GM19395 (cell line): ENCODE results near the gene GABPB1.

Experiments
- ATAC-seq: cut with Tn5 transposase; IDR thresholded peaks from one replicate; pipeline ENCODE4 v1.9.1; 2021; ENCODE audit warnings: mild to moderate bottlenecking, moderate library complexity; ENCODE audit not compliant: unreplicated experiment

Gene GABPB1

DNA sequence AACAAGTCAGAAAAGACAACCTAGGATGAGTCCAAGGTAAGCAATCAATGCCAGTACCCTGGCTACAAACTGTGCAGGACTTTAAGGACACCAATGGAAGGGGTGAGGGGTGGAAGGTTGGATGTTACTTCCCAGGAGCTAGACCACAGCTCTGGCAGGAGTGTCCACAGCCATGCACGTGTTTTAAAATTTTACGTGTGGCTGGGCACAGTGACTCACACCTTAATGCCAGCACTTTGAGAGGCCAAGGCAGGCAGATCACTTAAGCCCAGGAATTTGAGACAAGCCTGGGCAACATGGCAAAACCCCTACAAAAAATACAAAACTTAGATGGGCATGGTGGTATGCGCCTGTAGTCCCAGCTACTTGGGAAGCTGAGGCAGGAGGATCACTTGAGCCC, 74.7 kb downstream of the GABPB1 start:
- no peak for ATAC-seq

DNA sequence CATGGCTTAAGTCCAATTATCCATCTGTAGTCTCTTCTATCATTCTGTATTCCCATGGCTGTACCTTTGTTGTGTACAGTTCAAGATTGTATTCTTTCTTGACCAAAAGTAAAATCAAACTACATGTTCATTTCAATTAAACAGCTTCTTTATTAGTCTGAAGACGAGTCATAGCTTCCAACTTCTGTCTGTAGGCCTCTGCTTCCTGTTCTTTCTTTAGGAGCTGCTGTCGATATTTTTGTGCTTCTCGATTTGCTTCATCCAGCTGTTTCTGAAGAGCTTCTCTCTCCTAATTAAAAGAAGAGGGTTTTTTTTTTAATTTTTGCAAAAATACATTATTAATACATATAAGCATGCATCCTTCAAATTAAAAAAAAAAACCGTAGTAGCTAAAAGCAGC, 76.5 kb downstream of the GABPB1 start:
- ATAC-seq: no peak

DNA sequence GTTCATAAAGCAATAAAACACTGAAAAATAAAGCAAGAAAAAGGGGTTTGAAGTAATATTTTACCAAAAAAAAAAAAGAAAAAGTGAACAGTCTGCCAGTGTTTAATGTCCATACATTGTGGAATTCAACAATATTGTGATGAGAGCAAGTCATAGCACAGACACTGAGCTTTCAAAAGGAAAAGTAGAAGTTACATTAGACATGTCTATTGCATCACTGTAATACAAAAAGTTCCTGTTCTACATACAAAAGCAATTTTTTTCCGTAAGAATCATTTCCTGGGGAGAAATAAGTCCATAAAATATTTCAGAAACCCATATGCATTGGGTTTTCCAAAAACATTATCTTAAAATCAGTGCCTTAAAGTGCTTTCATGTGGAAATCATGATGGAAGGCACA, 77.6 kb downstream of the GABPB1 start:
- no peak for ATAC-seq

DNA sequence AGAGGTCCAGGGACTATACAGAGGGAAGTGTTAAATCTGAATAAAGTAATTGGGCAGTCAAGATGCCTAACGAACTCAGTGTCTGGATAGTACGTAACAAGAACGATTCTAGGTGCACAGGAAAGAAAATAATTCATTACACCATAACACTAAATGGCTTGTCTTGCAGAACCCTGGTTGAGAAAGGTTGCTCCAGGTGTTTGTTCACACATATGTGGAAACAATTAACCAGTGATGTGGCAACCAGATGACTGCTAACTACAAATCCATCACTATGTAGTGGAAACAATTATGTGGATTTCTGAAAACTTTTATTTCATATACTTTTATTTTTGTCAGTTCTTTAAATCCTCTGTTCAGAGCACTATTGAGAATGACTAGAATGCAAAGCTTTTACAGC, 79.1 kb downstream of the GABPB1 start:
- ATAC-seq: no peak

DNA sequence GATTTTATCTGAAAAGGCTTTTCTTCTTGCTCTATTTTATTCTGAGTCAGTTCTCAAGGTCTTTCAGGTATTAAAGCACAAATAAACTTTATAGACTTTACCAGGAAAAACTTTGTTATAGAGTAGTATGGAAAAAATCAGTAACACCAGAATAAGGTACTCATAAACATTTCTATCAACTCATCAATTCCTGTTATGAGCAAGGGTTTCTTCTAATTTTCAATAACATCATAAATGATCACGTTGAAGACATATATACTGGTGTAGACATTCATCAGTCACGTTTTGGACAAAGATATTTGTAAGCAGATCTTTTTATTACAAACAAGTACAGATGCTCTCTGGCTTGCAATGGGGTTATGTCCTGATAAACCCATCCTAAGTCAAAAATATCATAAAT, 79.9 kb downstream of the GABPB1 start:
- ATAC-seq: no peak

DNA sequence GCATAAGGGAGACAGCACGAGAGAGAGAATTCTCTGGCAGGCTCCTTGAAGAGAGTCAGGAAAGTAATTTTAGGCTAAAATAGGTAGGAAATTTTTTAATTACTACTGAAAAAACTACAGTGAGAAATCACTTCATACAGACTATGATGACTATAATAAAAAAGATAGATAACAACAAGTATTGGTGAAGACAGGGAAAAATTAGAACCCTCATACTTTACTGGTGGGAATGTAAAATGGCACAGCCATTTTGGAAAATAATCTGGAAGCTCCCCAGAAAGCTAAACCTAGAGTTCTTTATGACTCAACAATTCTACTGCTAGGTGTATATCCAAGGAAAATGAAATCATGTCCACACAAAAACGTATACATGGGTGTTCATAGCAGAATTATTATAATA, 87.4 kb downstream of the GABPB1 start:
- ATAC-seq: no peak

DNA sequence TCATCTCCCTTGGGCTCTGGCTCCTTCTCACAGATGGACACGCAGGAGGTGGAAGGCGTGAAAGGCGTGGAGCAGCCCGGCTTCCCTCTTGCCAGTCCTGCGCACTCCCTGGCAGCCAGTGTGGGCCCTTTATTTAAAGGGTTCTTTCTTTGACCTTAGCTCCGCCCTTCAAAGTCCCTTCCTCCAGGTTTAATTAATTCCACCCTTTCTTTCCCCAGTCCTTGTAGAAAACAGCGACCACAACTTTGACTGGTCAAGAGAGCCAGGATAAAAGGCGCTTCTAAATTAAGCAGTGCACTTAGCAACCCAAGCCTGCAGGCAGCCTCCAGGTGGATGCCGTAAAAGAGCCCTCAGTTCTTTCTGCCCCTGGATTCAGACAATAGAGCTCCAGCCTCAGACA, 89.4 kb downstream of the GABPB1 start, which contains the start of gene HDC:
TSS of gene HDC (minus strand) at position 107 of the 400 bp plus-strand sequence. CDS start at position 4, 103 bp downstream.
- no peak for ATAC-seq

DNA sequence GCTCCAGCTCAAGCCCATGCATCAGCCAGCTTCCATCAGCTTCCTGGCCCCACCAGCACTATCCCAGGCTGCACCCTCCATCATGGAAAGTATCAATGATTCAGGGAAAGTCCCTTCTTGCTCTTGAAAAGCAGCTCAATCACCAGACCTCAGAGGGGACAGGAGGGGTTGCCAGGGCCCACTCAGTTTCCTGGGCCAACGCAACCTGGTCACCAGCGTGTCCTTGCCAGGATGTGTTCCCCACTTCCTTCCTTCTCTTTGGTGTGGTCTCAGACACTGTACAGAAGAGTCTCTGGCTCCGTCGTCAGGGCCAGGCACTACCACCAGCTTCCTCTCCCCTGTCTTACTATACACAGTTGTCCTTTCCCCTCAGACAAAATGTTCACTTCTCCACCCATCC, 92.5 kb downstream of the GABPB1 start:
- ATAC-seq: no peak

DNA sequence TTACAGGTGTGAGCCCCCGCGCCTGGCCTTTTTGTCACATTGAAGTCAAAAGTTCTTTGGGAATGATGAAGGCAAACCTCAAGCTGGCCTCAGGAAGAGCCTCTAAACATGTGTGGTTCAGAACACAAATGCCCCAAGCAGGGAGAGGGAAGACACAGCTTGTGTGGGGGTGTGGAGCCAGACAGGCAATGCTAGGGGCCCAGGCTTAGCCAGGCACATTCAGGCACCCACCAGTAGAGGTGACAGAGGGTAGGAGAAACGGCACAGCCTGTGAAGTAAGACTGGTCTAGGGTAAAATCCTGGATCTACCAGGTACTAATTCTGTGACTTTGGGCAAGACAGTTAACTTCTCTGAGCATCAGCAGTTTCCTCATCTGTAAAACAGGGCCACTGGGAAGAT, 93.0 kb downstream of the GABPB1 start:
- no peak for ATAC-seq

DNA sequence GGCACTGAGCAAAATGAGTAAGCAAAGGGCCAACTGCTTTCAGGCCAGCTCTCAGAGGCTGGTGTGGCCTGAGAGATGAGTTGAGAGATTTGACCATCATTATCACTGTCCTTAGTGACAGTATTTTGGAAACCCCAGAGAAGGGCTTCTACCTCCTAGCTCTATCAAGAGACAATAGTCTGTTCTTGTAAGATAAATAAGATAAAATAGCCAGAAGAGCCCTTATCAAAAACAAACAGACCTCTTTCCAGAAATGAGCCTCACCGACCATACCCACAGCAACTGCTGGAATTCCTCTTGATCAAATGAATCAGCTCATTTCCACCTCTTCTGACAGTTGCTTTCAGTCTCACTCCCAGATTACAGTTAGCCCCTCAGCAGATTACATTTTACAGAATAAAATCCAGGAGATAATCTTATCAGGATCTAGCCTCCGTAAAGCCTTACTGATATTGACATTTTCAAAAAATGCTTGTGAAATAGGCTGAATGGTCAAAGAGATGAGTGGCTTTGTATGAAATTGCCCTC, 94.0 kb downstream of the GABPB1 start:
- peak; percentile 58 for ATAC-seq

DNA sequence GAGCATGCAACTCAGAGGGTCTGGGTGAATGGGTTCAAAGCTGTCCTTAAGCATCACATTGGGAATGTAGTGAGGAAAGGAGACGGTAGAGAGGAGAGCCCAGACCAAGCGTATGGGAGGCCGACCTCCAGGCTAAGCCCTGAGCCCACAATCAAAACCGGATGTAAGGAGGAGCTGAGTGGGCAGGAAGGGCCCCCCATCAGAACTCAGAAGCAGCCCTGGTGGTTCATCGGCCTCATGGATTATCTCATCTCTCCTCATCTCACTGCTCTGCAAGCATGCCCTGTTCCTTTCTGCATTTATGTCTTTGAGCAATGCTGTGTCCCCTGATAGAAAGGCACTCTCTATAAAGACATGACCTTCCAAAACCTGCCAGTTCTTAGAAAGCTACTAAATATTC, 95.7 kb downstream of the GABPB1 start:
- ATAC-seq: no peak

DNA sequence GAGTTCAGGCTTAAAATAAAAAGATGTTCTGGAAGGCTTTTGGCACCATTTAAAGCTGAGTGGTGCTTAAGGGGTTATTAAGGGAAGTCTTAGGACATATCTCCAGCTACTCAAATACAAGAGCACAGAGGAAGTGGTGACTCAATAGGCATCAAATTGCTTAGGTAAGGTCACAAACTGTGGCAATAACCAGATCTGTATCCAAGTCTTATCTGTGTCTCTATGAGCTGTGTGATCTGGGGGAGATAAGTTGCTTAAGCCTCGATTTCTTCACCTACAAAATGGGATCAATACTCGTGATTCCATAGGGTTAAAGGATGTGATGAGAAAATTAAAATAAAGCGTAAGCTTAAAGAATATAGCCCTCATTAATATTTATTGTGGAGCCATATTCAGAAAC, 97.1 kb downstream of the GABPB1 start:
- no peak for ATAC-seq

DNA sequence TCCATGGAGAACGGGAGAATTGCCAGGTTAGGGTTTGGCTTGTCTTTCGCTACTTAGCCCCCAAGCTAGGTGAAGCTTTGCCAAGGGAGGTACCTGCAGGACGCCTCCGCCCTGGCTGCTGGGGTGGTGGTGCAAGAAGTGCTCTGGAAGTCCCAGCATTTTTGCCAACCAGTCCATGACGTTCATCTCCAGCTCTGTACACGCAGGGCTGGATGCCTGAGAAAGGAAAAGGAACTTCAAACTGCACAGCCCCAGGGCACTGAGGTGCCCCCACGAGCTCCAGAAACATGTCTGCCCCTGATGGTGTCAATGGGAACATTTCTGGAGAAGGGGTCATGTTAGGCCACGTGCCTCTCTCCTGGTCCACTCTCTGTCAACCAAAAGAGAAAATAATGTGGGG, 97.7 kb downstream of the GABPB1 start:
- no peak for ATAC-seq

DNA sequence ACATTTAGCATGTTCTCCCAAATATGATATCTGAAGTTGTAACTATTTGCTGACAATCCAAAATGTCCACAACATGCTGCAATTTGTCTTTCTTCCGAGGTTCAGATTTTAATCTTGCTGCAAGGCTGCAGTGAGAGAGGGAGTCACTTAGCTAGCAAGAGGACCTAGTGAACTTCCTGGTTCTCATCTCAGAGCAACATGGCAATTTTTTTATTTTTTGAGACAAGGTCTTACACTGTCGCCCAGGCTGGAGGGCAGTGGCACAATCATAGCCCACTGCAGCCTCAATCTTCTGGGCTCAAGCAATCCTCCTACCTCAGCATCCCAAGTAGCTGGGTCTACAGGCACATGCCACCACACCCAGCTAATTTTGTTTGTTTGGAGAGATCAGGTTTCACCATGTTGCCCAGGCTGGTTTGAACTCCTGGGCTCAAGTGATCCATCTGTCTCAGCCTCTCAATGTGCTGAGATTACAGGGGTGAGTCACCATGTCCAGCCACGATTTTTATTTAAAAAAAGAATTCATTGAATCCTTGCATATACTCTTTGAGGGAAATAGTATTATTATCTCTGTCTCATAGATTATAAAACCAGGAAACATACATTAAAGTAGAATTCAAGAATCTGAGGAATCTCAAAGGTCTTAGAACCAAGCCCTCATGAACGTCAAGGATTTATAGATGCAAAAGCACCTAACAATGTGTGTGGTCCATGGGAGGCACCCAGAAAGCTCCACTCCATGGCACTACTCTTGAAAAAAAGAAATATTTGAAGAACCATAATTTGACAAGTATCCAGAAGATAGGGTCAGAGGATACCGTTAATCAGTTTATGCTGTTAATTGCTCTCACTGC, 98.6 kb downstream of the GABPB1 start:
- ATAC-seq: no peak

DNA sequence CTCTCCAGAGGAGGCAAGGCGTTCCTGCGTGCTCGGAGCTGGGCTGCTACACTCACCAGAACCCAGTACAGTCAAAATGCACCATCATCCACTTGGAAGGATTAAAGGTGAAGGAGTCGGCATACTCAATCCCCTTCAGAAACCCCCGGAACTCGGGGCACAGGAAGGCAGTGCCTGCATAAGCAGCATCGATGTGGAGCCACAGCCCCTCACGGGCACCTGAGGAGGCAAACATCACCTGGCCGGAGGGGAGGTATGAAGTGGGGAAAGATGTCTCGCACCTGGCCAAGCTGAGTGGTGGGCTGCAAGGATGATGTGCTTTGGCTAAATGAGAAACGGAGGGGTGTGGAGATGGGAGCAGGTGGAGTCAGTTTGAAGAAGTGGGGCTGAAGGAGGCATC, 102.4 kb downstream of the GABPB1 start:
- no peak for ATAC-seq

DNA sequence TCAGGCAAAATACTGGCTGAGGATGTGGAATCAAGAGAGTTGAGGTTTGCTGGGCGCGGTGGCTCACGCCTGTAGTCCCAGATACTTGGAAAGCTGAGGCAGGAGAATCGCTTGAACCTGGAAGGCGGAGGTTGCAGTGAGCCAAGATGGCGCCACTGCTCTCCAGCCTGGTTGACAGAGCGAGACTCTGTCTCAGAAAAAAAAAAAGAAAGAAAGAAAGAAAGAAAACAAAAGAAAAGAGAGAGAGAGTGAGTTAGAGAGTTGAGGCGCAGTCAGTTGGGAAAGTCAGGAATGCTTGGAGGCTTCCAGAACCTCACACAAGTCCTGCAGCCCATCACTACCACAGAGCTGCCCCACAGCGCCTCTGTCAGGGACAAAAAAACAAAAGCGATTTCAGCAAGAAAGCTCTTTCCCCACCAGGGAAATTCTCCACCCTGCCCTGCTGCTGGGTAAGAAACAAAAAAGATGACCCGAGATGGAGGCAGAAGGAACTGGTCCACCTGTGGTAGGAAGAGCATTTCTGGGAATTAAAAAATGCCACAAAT, 103.3 kb downstream of the GABPB1 start:
- no peak for ATAC-seq

DNA sequence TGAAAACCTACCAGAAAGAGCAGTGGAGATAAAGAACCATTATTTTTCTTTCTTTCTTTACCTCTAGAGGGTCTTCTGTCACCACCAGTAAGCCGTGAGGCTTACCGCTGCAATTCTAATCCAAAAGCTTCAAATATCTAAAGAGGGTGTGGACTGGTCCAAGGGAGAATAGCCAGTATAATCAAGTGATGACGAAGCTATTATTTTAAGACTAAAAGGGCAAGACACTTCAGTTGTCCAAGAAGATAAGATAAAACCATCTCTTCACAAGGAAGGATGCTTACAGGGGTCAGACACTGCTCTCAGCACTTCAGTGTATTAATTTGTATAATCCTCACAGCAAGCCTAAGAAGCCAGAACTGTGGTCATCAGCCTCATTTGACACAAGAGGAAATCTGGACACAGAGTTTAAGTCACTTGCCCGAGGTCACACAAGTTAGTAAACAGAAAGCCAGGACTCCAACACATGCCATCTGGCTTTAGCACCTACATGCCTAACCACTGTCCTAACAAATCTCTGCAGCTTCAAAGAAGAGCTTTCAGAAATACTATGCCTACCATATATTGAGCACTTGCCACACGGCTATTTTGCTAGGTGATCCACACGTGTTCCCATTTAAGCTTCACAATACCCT, 104.1 kb downstream of the GABPB1 start:
- no peak for ATAC-seq

DNA sequence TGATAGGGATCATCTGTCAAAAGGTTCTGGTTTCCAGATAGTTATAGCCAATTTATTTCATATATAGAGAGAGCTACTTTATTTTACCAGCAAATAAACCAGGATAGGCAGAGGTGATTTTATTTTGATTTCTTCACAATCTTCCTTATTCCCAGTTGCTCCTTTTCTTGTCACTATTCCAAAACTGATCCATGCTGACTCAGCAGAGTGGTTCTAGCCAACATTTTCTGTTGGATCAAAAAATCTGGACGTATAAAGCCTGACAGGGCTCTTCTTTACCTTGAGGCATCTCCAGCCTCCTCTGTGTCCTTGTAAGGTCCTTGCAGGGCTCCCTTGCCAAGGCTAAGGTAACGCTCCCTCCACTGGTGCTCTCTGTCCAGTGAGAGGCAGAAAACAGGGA, 105.3 kb downstream of the GABPB1 start:
- ATAC-seq: no peak

DNA sequence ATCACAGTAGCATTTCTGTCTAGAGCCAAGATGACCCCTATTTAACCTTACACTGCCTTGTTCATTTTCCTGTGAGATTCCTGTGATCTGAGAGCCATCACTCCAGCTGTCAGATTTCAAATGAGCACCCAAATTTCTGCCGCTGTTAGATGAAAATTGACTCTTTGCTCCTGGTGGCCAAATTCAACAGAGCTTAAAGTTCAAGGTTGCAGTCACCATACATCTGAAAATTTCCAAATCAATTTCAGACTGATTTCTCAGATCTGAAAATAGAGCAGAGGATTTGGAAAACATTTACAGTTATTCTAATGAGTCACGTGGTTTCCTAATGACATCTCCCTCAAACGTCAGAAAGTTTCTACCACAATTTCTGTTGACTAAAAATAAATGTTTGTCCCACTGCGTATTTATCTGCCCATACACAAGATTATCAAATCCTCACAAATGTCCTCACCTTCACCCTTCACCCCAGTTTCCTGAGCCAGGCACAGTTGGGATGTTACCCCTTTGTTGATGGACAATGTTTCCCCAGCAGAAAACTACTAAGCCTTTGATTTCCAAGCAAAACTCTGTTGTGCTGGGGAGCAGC, 105.9 kb downstream of the GABPB1 start:
- ATAC-seq: no peak

DNA sequence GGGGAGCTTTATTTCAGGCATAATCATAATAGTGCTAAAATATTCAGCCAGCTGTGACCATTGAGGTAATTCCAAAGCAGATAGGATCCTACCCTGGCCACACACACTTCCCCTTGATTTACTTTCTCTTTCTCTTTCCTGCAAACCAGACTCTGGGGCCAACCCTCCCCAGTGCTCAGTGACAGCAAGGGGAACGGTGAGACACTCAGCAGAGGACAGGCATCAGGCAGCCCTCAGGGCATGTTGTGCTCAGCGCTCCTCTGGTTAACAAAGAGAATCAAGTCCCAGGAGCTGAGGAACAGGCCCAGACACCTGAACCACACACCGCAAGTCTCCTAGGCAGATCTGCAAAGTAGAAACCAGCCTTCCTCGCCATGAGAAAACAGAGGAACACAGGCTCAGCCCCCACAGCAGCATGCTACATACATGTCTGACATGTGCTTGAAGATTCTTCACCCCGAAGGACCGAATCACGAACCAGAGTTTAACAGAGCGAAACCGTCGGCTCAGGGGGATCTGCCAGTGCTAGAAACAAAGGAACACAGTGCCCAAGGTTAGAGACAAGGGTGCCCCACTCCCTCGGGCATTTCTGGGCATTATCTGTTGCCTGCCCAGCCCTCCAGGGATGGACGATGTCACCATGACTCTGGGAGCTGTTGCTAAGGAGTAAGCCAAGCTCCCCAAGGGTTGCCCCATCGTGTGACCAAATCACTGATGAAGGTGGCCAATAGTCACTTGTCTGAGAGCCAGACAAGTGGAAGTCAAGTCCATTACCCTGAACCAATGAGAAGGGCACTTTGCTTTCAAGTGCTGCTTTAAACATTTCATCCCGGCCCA, 107.0 kb downstream of the GABPB1 start:
- ATAC-seq: peak; percentile 95

DNA sequence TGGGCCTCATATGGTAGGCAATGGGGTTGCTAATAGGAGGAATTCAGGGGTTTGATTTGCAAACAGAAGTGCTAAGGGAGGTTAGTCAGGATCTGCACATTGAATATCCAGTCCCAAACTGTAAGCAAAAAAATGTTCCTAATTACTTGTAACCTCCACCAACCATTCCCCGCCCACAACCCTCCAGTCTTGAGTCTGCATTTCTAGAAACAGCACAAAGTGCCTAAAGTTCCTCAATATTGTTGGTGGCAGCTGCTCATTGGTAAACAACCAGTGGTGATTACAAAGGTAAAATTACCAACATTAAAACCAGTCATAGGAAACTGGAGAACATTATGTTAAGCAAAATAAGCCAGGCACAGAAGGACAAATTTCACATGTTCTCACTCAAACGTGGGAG, 108.4 kb downstream of the GABPB1 start:
- ATAC-seq: no peak
